ENCODE results near the gene THAP7.
"Not testable (repeated sequence)": the region's sequence is repeated elsewhere in the genome, so short reads cannot be mapped to it uniquely, and the experiment has no call there.

Gene THAP7

DNA sequence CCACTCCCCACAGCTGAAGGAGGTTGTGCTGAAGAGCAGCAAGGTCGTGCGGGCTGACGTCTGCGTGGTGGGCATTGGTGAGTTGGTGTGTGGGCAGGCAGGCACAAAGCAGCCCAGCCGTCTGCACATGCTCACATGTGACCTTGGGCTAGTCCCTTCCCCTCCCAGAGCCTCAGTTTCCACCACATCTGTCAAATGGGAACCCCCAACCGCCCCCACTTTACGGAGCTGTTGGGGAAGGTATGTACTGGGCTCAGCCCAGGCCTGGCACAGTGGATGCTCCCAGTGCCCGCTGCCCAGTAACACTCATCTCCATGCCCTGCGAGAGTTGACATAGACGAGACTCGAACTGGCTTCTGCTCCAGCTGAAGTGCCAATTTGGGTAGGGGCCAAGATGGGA is 24.9 kb downstream of the THAP7 start:
- DNase-seq = no peak

GRCh38 chr22:20976291-20976877 is 25.5 kb downstream of the THAP7 start:
- DNase-seq = no peak

DNA sequence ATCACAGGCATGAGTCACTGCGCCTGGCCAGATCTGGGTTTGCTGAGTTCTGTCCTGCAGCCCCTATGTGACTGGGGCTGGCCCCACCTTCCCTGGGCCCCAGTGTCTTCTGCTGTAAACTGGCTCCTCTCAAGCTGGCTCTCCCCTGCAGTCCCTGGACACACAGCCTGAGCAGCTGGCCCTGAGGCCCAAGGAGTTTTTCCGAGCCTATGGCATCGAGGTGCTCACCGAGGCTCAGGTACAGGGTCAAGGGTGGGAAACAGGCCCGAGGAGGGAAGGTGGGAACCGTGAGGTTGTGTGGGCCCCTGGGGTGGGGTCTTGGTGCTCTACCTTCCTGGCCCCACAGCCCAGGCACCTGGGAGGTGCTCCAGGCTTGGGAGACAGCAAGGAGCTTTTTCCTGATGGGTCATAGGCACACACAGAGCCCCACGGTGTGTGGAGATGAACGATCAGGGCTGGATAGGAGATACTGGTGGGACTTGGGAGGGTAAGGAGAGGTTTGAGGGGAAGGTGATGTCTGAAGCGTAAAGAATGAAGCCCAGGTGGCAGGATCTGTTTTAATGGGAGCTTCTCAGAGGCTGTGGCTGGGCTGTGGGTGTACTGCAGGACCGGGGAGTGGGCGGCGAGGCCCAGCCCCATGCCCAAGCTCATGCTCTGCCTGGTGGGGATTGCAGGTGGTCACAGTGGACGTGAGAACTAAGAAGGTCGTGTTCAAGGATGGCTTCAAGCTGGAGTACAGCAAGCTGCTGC is 26.2 kb downstream of the THAP7 start:
- no peak for DNase-seq

GRCh38 chr22:20974336-20974955 is 27.5 kb downstream of the THAP7 start:
- no peak for DNase-seq

GRCh38 chr22:20973634-20974286 is 28.2 kb downstream of the THAP7 start:
- no peak for DNase-seq

GRCh38 chr22:20972933-20973577 is 28.9 kb downstream of the THAP7 start:
- no peak for DNase-seq

- DNase-seq = not testable (repeated sequence)
These were observed 29.8 kb downstream of the THAP7 start for GRCh38 chr22:20972014-20972694.

DNA sequence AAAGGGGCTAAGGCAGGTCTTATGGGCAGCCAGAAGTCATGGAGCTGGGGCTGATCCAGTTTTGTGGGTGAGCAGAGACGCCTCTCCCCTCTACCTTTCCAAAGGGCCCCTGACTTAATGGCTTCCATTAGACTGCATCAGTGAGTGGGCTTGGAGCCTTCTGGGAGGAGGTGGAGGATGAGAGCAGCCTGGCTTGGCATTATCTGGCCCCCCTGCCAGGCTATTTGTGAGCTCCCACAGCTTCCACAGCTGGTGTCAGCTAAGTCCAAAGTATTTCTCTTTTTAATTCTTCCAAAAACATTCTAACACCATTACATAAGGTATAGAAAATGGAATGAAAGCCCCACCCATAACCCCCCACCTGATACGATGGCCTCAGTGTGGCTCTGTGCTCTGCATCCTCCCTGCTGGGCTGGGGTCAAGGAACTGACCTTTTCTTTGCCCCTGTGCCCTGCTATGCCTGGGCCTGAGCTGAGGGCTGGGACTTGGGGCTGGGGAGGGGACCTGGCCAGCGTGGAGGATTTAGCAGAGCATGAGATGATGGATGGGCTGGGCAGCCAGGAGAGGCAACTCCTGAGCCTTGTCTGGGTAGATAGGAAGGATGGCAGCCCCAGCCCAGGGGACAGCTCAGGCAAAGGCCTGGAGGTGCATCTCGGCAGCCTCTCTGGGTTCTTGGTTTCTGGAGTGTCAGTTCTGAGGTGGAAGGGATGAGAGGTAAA is 30.8 kb downstream of the THAP7 start:
- DNase-seq = no peak

- DNase-seq = no peak
These were observed 33.5 kb downstream of the THAP7 start for GRCh38 chr22:20968281-20968977.

DNA sequence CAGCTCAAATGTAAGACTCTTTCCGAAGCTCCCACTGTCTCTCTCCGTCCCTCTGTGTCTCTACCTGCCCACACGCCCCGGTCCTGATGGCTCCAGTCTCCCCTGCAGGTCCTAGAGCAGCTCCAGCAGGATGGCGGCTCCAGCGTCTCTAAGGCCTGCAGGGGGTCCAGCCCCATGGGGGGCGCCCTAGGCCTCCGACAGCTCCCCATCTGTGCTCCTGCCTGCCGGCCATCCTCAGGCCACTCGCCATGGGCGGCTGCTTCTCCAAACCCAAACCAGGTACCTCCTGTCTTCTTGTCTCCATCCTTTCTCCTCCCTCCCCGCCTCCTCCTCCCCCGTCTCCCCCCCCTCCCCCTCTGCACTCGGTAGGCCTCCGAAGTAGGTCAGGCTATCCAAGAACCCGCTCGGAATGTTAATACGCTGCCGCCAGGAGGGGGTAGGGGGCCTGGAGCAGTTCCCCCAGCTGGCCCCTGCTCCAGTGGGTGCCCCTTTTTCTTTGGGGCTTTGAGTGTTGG is 34.2 kb downstream of the THAP7 start:
- DNase-seq = no peak

GRCh38 chr22:20966883-20967696 is 34.8 kb downstream of the THAP7 start, which contains the start of gene AIFM3:
TSS of gene AIFM3 (plus strand) at chr22:20967255. CDS start at chr22:20967945, 690 bp downstream.
- no peak for DNase-seq

DNA sequence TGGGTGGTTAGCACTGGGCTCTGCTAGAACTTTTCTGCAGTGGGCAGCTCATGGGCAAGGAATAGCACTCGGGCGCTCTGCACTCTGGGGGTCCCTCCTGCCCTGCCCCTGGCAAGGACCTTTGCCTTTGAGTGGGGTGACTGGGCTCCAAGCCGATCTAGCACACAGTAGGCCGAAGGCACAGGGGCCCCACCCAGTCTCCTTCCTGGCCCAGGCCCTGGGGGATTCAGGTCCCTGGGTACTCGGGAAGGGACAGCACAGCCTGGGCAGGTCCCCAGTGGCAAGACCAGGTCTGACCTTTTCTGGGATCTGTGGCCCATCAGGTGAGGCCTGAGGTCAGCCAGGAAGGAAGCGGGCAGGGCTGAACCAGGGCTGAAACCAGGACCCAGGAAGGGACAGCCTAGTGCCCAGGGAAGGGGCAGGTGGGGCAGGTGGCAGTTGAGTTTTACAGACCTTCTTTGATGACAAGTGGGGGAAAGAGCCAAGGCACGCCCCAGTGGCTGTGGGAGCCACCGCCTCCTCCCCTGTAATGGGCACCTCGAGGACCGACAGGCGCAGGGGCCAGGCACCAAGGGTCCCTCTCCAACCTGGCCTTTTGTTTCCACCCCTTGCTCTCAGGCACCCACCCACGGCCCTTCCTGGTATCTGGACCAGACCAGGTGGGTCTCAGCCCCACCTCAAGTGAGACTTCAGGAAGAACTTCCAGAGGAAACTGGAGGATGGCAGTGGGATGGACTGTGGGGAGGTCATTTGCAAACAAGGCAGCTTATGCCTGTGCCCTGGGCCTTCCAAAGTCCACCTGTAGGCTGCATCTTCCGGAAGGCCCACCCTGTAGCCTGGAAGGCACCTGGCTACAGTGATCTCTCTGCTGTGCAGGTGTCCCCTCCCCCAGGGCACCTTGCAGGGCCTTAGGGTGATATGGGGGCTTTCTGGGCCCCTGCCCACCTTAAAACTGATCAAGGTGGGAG is 35.7 kb downstream of the THAP7 start:
- DNase-seq = no peak

GRCh38 chr22:20965104-20965887 is 36.6 kb downstream of the THAP7 start:
- DNase-seq = no peak

GRCh38 chr22:20964799-20965103 is 37.2 kb downstream of the THAP7 start:
- DNase-seq = no peak

DNA sequence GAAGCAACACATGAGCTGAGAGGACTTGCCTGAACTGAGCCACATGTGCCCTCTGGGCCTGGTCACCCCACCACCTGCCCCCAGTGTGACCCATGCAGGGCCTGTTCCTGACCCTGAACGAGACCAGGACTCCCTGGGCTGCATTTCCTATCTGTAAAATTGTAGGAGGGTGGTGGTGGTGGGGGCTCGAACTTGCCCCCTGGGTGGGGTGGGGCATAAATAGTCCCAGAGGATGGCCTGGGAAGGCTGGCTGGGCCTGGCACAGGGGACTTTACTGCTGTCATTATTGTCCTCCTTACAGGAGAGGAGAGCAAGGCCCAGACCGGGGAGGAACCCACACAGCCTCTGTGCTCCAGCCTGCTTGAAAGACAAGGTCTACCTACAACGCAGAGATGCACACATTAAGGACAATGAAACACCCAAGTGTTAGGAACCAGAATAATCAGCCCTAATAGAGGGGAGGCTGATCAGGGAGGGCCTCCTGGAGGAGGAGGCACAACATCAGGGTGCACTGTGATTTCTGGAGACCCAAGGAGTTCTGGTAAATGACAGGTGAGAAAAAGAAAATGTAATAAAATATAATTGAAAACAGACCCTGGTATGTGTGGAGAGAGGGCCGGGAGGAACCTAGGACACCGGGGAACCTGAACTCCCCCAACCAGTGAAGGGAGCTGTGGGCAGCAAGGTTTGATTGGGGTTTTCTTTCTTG is 37.7 kb downstream of the THAP7 start:
- no peak for DNase-seq

- DNase-seq = no peak
These were observed 38.5 kb downstream of the THAP7 start for GRCh38 chr22:20963201-20964052.

Measured in activated CD4-positive, alpha-beta T cell treated with anti-CD3 and anti-CD28 coated beads, Interleukin-2, amount 50 U/mL, for 16 hours (primary cell).